Measurements from ENCODE around the gene CAMTA1.

Gene CAMTA1

GRCh38 chr1:7386226-7387052 lies 601.2 kb downstream of the CAMTA1 start:
- no peak for DNase-seq (ENCODE audit: low read depth in 3 of 3)

- no peak for DNase-seq (ENCODE audit: low read depth in 3 of 3)
These were observed 602.0 kb downstream of the CAMTA1 start for GRCh38 chr1:7387053-7387927.

GRCh38 chr1:7388141-7388487 lies 602.9 kb downstream of the CAMTA1 start:
- DNase-seq (ENCODE audit: low read depth in 3 of 3): no peak

GRCh38 chr1:7388488-7389185 lies 603.4 kb downstream of the CAMTA1 start:
- DNase-seq (ENCODE audit: low read depth in 3 of 3): no peak

GRCh38 chr1:7389201-7389905 lies 604.1 kb downstream of the CAMTA1 start:
- DNase-seq (ENCODE audit: low read depth in 3 of 3): no peak

- DNase-seq (ENCODE audit: low read depth in 3 of 3): no peak
These were observed 604.8 kb downstream of the CAMTA1 start for GRCh38 chr1:7389906-7390603.

- no peak for DNase-seq (ENCODE audit: low read depth in 3 of 3)
These were observed 605.3 kb downstream of the CAMTA1 start for GRCh38 chr1:7390604-7391000.

- DNase-seq (ENCODE audit: low read depth in 3 of 3): no peak
These were observed 607.9 kb downstream of the CAMTA1 start for GRCh38 chr1:7393136-7393535.

GRCh38 chr1:7395251-7395650 lies 610.0 kb downstream of the CAMTA1 start:
- no peak for DNase-seq (ENCODE audit: low read depth in 3 of 3)

- DNase-seq (ENCODE audit: low read depth in 3 of 3): no peak
These were observed 613.7 kb downstream of the CAMTA1 start for GRCh38 chr1:7398982-7399381.

GRCh38 chr1:7399514-7400125 lies 614.4 kb downstream of the CAMTA1 start:
- no peak for DNase-seq (ENCODE audit: low read depth in 3 of 3)

GRCh38 chr1:7400566-7400965 lies 615.3 kb downstream of the CAMTA1 start:
- no peak for DNase-seq (ENCODE audit: low read depth in 3 of 3)

- DNase-seq (ENCODE audit: low read depth in 3 of 3): no peak
These were observed 616.7 kb downstream of the CAMTA1 start for GRCh38 chr1:7401814-7402547.

GRCh38 chr1:7402548-7402850 lies 617.2 kb downstream of the CAMTA1 start:
- DNase-seq (ENCODE audit: low read depth in 3 of 3): no peak

- DNase-seq (ENCODE audit: low read depth in 3 of 3): no peak
These were observed 618.2 kb downstream of the CAMTA1 start for GRCh38 chr1:7403265-7404045.

GRCh38 chr1:7404046-7404742 lies 618.9 kb downstream of the CAMTA1 start:
- DNase-seq (ENCODE audit: low read depth in 3 of 3): no peak

GRCh38 chr1:7405844-7406500 lies 620.7 kb downstream of the CAMTA1 start:
- no peak for DNase-seq (ENCODE audit: low read depth in 3 of 3)

All from stimulated activated CD4-positive, alpha-beta T cell treated with anti-CD3 and anti-CD28 coated beads, TNF-alpha, amount 100 ng/mL, for 24 hours (primary cell).